Measurements from ENCODE around the gene IGF2BP3.

Gene IGF2BP3

DNA sequence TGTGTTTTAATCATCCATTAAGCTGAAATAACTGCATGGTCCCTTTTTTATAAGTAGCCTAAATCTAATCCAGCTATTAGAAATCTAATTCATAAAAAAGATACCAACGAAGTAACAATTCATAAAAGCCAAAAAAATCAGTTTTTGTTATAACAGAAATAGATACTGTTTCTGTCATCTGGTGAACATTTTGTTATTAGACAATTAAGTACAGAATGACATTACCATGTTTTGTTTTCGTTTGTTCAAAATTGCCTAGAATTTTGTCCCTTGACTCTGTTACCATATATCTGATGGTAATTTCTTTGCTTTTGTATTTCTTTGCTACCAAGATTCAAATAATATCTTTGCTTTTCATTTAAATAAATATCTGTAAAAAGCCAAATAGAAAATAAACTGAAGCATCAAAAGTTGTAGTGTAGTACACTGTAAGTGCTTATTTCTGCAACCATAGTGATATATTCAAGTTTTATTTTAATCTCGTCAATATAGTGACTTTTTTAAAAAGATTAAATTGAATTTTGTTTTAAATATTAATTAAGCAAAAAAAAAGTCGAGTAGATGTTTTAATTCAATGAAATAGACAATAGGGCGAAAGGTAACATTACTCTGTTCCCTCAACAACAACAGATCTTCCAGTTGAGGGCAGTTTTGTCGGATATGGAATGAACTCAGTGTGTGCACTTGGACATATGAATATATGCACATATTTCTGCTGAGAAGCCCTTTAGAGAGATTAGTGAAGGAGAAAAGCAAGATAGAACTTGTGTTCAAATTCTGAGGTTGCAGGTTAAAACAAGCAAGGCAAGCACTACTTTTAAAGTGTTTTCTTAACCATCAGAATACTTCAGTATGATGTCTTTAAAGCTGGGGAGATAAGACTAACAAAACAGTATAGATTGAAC, 7.9 kb upstream of the IGF2BP3 start:
- Histone ChIP-seq H3K4me1 (ENCODE audit: insufficient read depth, low read length) (peaks cover 6% of the 10 kb centered on the region), H3K27me3 (ENCODE audit: control insufficient read depth in 1 of 2, insufficient read depth in 2 of 2, low read length in 2 of 2) (peaks cover 50 to 52% of the 10 kb centered on the region in 2 donors)

GRCh38 chr7:23477157-23477499, 6.8 kb upstream of the IGF2BP3 start:
- peaks cover 14% of the 10 kb centered on the region for H3K9me3 ChIP-seq (ENCODE audit: low read length)
- no peaks in the 10 kb centered on the region for H3K36me3 ChIP-seq (ENCODE audit: insufficient read depth, low read length)
- H3K4me3 ChIP-seq (ENCODE audit: low read depth in 1 of 2, low read length in 2 of 2), result no peak overlapping the region
- H3K27me3 ChIP-seq (ENCODE audit: control insufficient read depth in 1 of 2, insufficient read depth in 2 of 2, low read length in 2 of 2), result peaks cover 61 to 63% of the 10 kb centered on the region in 2 donors
- no peak overlapping the region for H3K27ac ChIP-seq (ENCODE audit: low read depth, low read length)
- H3K9ac ChIP-seq (ENCODE audit: low read length), result no peak overlapping the region
- H3K4me1 ChIP-seq (ENCODE audit: insufficient read depth, low read length), result peaks cover 6% of the 10 kb centered on the region

More for the DNA sequence above, 7.9 kb upstream of the IGF2BP3 start:
- no peaks in the 10 kb centered on the region for H3K36me3 ChIP-seq (ENCODE audit: insufficient read depth, low read length)
- peaks cover 4% of the 10 kb centered on the region for H3K9me3 ChIP-seq (ENCODE audit: low read length)
- no peak overlapping the region for H3K4me3 ChIP-seq (ENCODE audit: low read depth in 1 of 2, low read length in 2 of 2)
- H3K9ac ChIP-seq (ENCODE audit: low read length), result no peak overlapping the region
- H3K27ac ChIP-seq (ENCODE audit: low read depth, low read length), result no peak overlapping the region

DNA sequence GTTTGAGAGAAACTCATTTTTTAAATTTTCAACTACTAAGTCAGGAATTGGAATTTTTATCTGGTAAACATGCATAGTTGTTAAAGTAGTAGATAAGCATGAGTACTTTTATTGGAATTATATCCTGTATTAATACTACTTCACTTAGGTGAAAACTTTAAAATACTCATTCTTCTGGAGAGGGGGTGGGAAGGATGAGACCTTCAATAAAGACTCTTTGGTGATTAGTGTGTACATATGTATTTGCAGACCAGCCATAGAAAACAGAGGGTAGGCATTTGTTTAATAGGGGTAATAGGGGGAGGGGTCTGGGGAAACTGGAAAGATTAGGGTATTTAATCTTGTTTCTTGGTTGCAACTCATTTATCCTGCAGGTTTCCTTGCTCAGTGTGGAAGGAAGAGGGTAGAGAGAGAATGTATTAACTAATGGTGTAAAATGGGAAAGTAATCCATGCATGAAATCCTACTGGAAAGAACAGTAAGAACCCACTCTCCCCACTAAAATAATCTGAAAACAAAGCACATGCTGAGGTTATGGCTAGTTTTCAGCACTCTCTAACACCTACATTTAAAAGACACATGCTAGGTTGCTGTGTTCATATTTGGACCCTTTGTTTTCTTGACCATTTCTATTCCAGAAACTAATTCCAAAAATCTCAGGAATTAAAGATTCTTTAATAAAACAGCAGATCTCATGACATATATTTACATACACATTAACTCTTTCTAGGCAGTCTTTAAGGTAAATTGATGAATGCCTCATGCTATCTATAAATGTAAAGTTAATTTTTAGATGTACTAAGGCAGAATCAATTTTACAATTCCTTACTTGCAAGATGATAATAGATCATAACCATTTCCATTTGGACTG, 6.2 kb upstream of the IGF2BP3 start:
- Histone ChIP-seq H3K9me3 (ENCODE audit: low read length) (peaks cover 16% of the 10 kb centered on the region), H3K4me1 (ENCODE audit: insufficient read depth, low read length) (peaks cover 6% of the 10 kb centered on the region), H3K9ac (ENCODE audit: low read length) (no peak overlapping the region), H3K27ac (ENCODE audit: low read depth, low read length) (no peak overlapping the region), H3K4me3 (ENCODE audit: low read depth in 1 of 2, low read length in 2 of 2) (no peak overlapping the region), H3K27me3 (ENCODE audit: control insufficient read depth in 1 of 2, insufficient read depth in 2 of 2, low read length in 2 of 2) (peaks cover 67 to 69% of the 10 kb centered on the region in 2 donors), H3K36me3 (ENCODE audit: insufficient read depth, low read length) (no peaks in the 10 kb centered on the region)

DNA sequence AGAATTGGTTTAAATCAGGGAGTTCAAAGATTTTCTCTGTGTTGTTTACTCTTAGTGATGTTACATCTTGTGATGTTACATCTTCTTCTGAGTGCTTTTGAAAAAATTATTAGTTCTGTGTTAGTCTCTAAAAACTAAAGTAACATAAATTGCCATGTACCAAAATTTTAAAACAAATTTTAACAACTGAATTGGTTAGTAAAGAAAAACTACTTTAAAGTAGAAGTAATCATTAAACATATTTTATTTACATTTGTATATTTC, 5.2 kb upstream of the IGF2BP3 start:
- Histone ChIP-seq H3K27me3 (ENCODE audit: control insufficient read depth in 1 of 2, insufficient read depth in 2 of 2, low read length in 2 of 2) (peaks cover 77 to 79% of the 10 kb centered on the region in 2 donors), H3K9me3 (ENCODE audit: low read length) (peaks cover 19% of the 10 kb centered on the region), H3K4me3 (ENCODE audit: low read depth in 1 of 2, low read length in 2 of 2) (no peak overlapping the region), H3K36me3 (ENCODE audit: insufficient read depth, low read length) (no peaks in the 10 kb centered on the region), H3K4me1 (ENCODE audit: insufficient read depth, low read length) (peaks cover 10% of the 10 kb centered on the region), H3K27ac (ENCODE audit: low read depth, low read length) (no peak overlapping the region), H3K9ac (ENCODE audit: low read length) (no peak overlapping the region)

DNA sequence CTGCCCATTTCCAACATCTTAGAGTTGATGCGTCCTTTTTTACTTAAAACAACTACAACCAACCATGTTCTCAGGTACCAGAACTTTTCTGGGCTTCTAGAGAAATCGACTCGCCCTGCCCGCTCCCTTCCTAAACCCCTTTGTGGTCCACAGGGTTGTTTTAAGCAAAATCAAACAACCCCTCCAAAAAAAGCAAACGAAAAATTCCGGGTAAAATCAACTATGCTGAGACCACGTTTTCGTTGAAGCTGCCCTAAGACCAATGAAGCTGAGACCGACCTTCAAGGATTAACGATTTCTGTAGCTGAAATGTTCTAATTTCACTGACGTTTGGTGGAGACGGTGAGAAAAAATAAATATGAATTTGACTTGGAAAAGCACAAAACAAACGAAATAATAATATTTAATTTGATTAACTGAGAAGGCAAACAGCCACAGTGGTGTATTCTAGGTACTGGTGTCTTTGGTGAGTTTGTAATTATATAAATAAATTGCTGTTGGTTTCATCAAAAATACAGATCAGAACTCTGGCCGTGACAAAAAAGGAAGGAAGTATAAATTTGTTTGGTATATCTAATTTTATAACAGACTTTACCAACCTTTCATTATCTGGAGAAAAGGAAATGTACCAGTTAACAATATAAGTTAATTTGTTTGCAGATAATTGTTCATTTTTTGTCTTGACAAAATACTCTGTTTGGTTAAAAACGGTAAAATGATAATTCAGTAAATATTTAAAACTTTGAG, 4.7 kb upstream of the IGF2BP3 start:
- no peak overlapping the region for H3K4me3 ChIP-seq (ENCODE audit: low read depth in 1 of 2, low read length in 2 of 2)
- no peaks in the 10 kb centered on the region for H3K36me3 ChIP-seq (ENCODE audit: insufficient read depth, low read length)
- no peak overlapping the region for H3K9ac ChIP-seq (ENCODE audit: low read length)
- peaks cover 15% of the 10 kb centered on the region for H3K4me1 ChIP-seq (ENCODE audit: insufficient read depth, low read length)
- H3K27me3 ChIP-seq (ENCODE audit: control insufficient read depth in 1 of 2, insufficient read depth in 2 of 2, low read length in 2 of 2), result peaks cover 82 to 84% of the 10 kb centered on the region in 2 donors
- peaks cover 24% of the 10 kb centered on the region for H3K9me3 ChIP-seq (ENCODE audit: low read length)
- no peak overlapping the region for H3K27ac ChIP-seq (ENCODE audit: low read depth, low read length)

DNA sequence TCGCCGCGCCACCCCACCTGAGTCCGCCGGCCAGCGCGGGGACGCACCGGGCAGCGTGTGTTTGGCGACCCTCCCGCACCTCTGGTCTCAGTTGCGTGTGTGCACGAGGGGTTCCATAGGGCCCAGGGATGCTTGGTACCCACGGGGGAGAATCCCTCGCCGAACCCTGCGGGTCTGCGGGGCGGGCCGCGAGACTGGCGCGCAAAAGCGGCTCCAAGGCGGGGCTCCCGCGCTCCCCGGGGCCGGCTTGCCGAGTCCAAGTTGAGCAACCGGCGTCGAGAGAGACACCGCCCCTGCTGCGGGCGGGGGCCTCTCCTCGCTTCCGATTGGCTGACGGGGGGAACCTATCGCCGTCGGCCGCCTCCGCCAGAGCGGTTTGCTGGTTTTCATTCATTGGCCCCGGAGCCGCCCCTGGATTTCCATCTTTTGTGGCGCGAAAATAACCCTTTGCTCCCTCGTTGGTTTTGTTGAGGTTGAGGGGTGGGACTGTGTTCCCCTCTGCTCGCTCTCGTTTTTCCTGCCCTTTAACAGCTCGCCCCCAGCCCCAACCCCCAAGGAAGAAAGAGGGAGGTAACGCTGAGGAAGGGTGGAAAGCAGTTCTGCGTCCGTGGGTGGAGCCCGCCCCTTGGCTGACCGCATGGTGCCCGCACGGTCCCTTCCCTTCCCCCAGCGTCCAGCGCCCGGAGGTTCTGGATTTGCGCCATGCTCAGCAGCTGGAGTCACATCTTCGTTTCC, 4.0 kb upstream of the IGF2BP3 start:
- peaks cover 25% of the 10 kb centered on the region for H3K9me3 ChIP-seq (ENCODE audit: low read length)
- no peak overlapping the region for H3K4me3 ChIP-seq (ENCODE audit: low read depth in 1 of 2, low read length in 2 of 2)
- no peak overlapping the region for H3K9ac ChIP-seq (ENCODE audit: low read length)
- no peaks in the 10 kb centered on the region for H3K36me3 ChIP-seq (ENCODE audit: insufficient read depth, low read length)
- H3K27ac ChIP-seq (ENCODE audit: low read depth, low read length), result no peak overlapping the region
- peaks cover 89 to 92% of the 10 kb centered on the region in 2 donors for H3K27me3 ChIP-seq (ENCODE audit: control insufficient read depth in 1 of 2, insufficient read depth in 2 of 2, low read length in 2 of 2)
- H3K4me1 ChIP-seq (ENCODE audit: insufficient read depth, low read length), result peaks cover 19% of the 10 kb centered on the region

- Histone ChIP-seq H3K4me1 (ENCODE audit: insufficient read depth, low read length) (peaks cover 19% of the 10 kb centered on the region), H3K36me3 (ENCODE audit: insufficient read depth, low read length) (no peaks in the 10 kb centered on the region), H3K9me3 (ENCODE audit: low read length) (peaks cover 25% of the 10 kb centered on the region), H3K27ac (ENCODE audit: low read depth, low read length) (no peak overlapping the region), H3K4me3 (ENCODE audit: low read depth in 1 of 2, low read length in 2 of 2) (no peak overlapping the region), H3K27me3 (ENCODE audit: control insufficient read depth in 1 of 2, insufficient read depth in 2 of 2, low read length in 2 of 2) (peaks cover 91 to 97% of the 10 kb centered on the region in 2 donors), H3K9ac (ENCODE audit: low read length) (no peak overlapping the region)
These were observed 3.5 kb upstream of the IGF2BP3 start for GRCh38 chr7:23473844-23474093.

GRCh38 chr7:23472956-23473843, 2.9 kb upstream of the IGF2BP3 start:
- peaks cover 91 to 97% of the 10 kb centered on the region in 2 donors for H3K27me3 ChIP-seq (ENCODE audit: control insufficient read depth in 1 of 2, insufficient read depth in 2 of 2, low read length in 2 of 2)
- H3K4me3 ChIP-seq (ENCODE audit: low read depth in 1 of 2, low read length in 2 of 2), result no peak overlapping the region
- no peaks in the 10 kb centered on the region for H3K36me3 ChIP-seq (ENCODE audit: insufficient read depth, low read length)
- H3K9me3 ChIP-seq (ENCODE audit: low read length), result peaks cover 25% of the 10 kb centered on the region
- no peak overlapping the region for H3K9ac ChIP-seq (ENCODE audit: low read length)
- peaks cover 23% of the 10 kb centered on the region for H3K4me1 ChIP-seq (ENCODE audit: insufficient read depth, low read length)
- H3K27ac ChIP-seq (ENCODE audit: low read depth, low read length), result no peak overlapping the region

DNA sequence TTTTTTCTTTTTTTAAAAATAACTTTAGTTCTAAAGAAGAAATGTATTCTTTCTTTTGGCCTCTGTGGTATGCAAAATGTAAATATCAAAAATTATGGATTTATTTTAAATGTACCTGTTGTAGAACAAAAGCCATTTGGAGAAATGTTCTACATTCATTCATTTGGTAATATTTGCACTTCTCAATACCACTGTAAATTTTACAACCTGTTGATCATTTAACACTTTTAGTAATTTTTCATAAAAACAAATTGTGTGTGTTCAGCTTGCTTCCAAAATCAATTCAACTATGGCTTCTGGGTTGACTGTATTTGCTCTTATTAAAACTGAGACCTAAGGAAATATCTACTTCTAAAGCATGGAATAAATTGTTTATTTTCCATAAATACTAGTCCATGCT, 2.3 kb upstream of the IGF2BP3 start:
- peaks cover 25% of the 10 kb centered on the region for H3K9me3 ChIP-seq (ENCODE audit: low read length)
- no peak overlapping the region for H3K4me3 ChIP-seq (ENCODE audit: low read depth in 1 of 2, low read length in 2 of 2)
- no peak overlapping the region for H3K9ac ChIP-seq (ENCODE audit: low read length)
- H3K27ac ChIP-seq (ENCODE audit: low read depth, low read length), result no peak overlapping the region
- H3K36me3 ChIP-seq (ENCODE audit: insufficient read depth, low read length), result no peaks in the 10 kb centered on the region
- H3K4me1 ChIP-seq (ENCODE audit: insufficient read depth, low read length), result peaks cover 29% of the 10 kb centered on the region
- H3K27me3 ChIP-seq (ENCODE audit: control insufficient read depth in 1 of 2, insufficient read depth in 2 of 2, low read length in 2 of 2), result peaks cover 92 to 100% of the 10 kb centered on the region in 2 donors

GRCh38 chr7:23472046-23472445, 1.8 kb upstream of the IGF2BP3 start:
- Histone ChIP-seq H3K27ac (ENCODE audit: low read depth, low read length) (no peak overlapping the region), H3K4me1 (ENCODE audit: insufficient read depth, low read length) (peaks cover 30% of the 10 kb centered on the region), H3K9ac (ENCODE audit: low read length) (no peak overlapping the region), H3K27me3 (ENCODE audit: control insufficient read depth in 1 of 2, insufficient read depth in 2 of 2, low read length in 2 of 2) (peaks cover 93 to 100% of the 10 kb centered on the region in 2 donors), H3K36me3 (ENCODE audit: insufficient read depth, low read length) (no peaks in the 10 kb centered on the region), H3K4me3 (ENCODE audit: low read depth in 1 of 2, low read length in 2 of 2) (no peak overlapping the region), H3K9me3 (ENCODE audit: low read length) (peaks cover 25% of the 10 kb centered on the region)
